ENCODE measurements around the gene SCN1A. TPM values are rescaled to one million over a fixed set of nuclear protein-coding genes. Genes with fewer than 3 reads are reported as not detected.
"Not testable (repeated sequence)": the region's sequence is repeated elsewhere in the genome, so short reads cannot be mapped to it uniquely, and the experiment has no call there.

SCN1A gene
- total RNA-seq, 2 donors from 2014 or later = not detected

DNA sequence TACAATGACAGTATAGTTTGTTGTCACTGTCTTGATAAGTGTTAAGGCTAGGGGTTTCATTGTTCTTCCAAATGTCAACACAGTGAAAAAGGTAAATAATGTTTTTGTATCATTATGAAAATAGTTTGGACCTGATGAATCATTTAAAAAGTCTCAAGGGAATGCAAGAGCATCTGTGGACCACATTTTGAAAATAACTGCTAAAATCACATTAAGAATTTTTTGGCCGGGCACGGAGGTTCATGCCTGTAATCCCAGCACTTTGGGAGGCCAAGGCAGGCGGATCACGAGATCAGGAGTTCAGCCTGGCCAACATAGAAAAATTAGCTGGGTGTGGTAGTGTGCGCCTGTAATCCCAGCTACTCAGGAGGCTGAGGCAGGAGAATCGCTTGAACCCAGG lies 10.3 kb downstream of the SCN1A start:
- Mint-ChIP-seq H3K9me3 (no peaks in the 10 kb centered on the region), H3K27ac (no peak overlapping the region), H3K36me3 (ENCODE audit: low read depth) (no peaks in the 10 kb centered on the region), H3K27me3 (peaks cover 3% of the 10 kb centered on the region), H3K4me3 (no peak overlapping the region), H3K4me1 (peaks cover 6% of the 10 kb centered on the region)
- ATAC-seq (replicated peaks) = no peak

DNA sequence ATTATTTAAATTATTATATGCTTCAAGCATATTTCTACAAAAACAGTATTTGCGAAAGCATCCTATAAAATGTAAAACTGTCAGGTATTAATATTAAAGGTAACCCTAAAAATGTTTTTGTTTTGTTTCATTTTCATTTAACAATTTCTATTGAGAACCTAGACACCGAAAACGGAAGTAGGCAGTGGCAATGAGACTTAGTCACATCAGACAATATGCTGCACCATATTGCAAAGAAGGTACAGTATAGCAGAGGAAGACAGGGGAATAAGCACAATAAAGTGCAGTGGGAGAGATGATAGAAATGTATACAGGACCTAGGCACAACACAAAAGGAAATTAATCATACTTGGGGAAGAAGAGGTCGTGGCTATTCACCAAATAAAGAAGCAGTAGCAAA lies 12.2 kb downstream of the SCN1A start:
- Mint-ChIP-seq H3K4me1 (peaks cover 6% of the 10 kb centered on the region), H3K9me3 (no peaks in the 10 kb centered on the region), H3K4me3 (no peak overlapping the region), H3K36me3 (ENCODE audit: low read depth) (no peaks in the 10 kb centered on the region), H3K27me3 (peaks cover 3% of the 10 kb centered on the region), H3K27ac (no peak overlapping the region)
- no peak for ATAC-seq (replicated peaks)

DNA sequence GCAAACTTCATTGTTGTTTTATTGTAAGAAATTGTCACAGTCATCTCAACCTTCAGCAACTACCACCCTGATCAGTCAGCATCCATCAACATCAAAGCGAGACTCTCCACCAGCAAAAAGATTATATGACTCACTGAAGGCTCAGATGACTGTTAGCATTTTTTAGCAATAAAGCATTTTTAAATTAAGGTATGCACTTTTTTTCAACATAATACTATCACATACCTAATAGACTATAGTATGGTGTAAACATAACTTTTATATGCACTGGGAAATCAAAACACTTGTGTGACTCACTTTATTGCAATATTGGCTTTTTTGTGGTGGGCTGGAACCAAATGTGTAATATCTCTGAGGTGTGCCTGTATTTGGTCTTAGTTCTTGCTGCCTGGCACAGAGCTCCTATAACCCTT lies 15.6 kb downstream of the SCN1A start:
- Mint-ChIP-seq H3K4me1 (peaks cover 6% of the 10 kb centered on the region), H3K27ac (no peak overlapping the region), H3K9me3 (no peaks in the 10 kb centered on the region), H3K4me3 (no peak overlapping the region), H3K36me3 (ENCODE audit: low read depth) (no peaks in the 10 kb centered on the region), H3K27me3 (no peaks in the 10 kb centered on the region)
- peak; percentile 92 for ATAC-seq (replicated peaks)

DNA sequence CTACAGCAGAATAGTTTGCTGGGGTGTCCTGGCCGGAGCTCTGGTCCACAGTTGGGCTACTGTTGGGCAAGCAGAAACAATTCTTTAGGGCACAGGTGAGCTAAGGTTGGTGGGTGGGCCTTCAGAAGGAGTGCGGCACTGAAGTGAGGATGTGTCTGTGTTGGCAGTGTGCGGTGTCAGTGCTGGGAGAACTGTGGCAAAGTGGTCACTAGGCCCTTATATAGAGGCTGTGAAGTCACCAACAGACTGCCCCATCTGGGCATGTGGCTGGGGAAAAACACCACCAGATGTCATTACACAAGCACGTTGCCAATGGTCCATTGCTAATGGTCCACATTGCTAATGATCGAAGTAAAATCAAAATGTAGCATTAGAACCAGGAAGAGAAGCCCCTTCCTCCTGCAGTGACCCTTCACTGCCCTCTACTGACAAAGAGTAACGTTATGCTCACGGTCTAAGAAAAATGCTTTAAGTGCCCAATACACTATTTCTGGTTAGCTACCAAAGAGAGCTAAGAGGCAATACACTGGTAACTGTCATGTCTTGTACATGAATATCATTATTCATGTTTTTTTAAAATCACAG lies 21.3 kb downstream of the SCN1A start:
- peaks cover 5% of the 10 kb centered on the region for H3K4me1 Mint-ChIP-seq
- H3K27ac Mint-ChIP-seq = no peak overlapping the region
- H3K4me3 Mint-ChIP-seq = no peak overlapping the region
- no peak for ATAC-seq (replicated peaks)
- no peaks in the 10 kb centered on the region for H3K27me3 Mint-ChIP-seq
- no peaks in the 10 kb centered on the region for H3K36me3 Mint-ChIP-seq (ENCODE audit: low read depth)
- H3K9me3 Mint-ChIP-seq = no peaks in the 10 kb centered on the region

DNA sequence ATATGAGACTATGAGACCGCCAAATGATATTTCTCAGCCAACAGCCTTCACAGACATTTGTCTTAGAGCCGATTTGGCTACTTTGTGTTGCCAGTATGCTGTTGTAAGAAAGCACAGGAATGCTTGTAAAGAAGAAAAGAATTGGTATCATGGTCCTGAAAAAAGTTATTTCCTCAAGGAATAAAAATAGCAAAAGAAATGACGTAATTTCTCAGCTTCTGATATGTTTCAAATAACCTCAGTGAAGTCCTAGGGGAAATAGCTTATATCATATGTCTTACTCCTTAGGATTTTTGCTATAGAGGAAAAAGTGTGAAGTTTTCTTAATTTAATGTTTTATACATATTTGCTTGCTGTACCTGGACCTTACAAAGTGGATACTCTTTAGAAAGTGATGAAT lies 23.0 kb downstream of the SCN1A start:
- Mint-ChIP-seq H3K36me3 (ENCODE audit: low read depth) (no peaks in the 10 kb centered on the region), H3K9me3 (no peaks in the 10 kb centered on the region), H3K4me1 (peaks cover 6% of the 10 kb centered on the region), H3K27me3 (no peaks in the 10 kb centered on the region), H3K27ac (no peak overlapping the region), H3K4me3 (no peak overlapping the region)
- no peak for ATAC-seq (replicated peaks)

DNA sequence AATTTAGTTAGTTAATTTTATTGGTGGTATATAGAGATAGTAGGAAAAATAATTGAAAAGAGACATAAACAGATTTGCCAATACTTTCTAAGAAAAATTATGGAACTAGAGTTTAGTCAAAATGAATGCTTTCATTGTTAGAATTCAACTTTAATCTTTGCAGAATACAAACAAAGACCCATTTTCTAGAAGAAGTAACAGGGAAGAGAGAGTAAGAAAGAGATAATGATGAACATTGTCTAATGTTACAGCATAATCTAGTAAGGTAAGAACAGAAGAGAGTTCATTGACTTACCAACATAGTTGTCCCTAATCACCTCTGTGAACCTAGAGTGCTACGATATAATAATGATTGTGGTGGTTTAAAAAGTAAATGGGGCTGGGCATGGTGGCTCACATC lies 23.7 kb downstream of the SCN1A start:
- no peaks in the 10 kb centered on the region for H3K27me3 Mint-ChIP-seq
- H3K4me1 Mint-ChIP-seq = peaks cover 6% of the 10 kb centered on the region
- no peaks in the 10 kb centered on the region for H3K36me3 Mint-ChIP-seq (ENCODE audit: low read depth)
- no peaks in the 10 kb centered on the region for H3K9me3 Mint-ChIP-seq
- H3K27ac Mint-ChIP-seq = no peak overlapping the region
- no peak for ATAC-seq (replicated peaks)
- no peak overlapping the region for H3K4me3 Mint-ChIP-seq

DNA sequence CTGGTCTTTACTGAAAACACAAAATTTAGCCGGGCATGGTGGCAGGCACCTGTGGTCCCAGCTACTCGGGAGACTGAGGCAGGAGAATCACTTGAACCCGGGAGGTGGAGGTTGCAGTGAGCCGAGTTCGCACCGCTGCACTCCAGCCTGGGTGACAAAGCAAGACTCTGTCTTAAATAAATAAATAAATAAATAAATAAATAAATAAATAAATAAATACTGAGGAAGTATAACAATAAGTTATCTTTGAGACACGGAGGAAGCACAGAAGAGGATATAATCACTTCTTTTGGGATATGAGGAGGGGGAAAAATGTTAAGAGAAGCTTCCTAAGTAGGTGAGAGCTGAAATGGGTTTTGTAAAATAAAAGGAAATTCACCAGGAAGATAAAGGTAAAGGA lies 24.5 kb downstream of the SCN1A start:
- not testable (repeated sequence) for H3K27me3 Mint-ChIP-seq; H3K9me3 Mint-ChIP-seq; H3K36me3 Mint-ChIP-seq (ENCODE audit: low read depth); H3K4me1 Mint-ChIP-seq; H3K27ac Mint-ChIP-seq; H3K4me3 Mint-ChIP-seq; ATAC-seq (replicated peaks)

DNA sequence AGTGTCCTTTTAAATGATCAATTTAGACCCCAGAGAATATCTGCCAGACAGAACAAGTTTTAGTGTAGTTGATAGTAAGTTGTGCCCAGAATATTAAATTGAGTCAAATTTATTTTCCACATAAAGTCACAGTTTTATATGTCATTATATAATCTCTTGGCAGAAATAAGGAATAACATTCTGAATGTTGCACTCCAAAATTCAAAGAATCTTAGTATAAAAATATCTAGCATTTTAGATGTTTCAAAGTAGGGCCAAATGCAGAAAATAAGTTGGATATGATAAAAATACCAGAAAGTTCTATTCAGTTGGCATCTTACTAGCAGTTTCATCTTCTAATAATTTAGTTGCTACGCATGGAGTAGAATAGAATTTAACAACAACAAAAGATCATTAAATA lies 33.5 kb downstream of the SCN1A start:
- Mint-ChIP-seq H3K27me3 (peaks cover 13% of the 10 kb centered on the region), H3K27ac (no peak overlapping the region), H3K4me1 (no peaks in the 10 kb centered on the region), H3K36me3 (ENCODE audit: low read depth) (no peaks in the 10 kb centered on the region), H3K9me3 (no peaks in the 10 kb centered on the region), H3K4me3 (no peak overlapping the region)
- no peak for ATAC-seq (replicated peaks)

DNA sequence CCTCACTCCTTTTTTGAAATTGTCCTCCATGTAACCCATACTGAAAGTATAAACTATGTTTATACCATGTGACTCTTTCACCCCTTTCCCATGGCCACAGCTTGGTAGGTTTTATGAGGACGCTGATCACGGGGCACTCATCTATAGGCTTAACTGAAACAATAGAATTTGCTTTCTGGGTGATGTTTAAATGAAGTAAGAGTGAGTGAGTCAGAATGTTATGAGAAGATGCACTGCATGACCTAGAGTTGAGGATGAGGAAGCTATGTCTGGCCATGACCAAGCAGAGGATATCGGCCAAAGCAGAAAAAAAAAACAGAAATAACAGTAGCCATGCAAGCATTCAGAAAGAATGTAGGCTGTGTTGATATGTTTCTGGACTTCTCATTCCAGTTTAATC lies 34.9 kb downstream of the SCN1A start:
- Mint-ChIP-seq H3K36me3 (ENCODE audit: low read depth) (no peaks in the 10 kb centered on the region), H3K27ac (no peak overlapping the region), H3K9me3 (no peaks in the 10 kb centered on the region), H3K27me3 (peaks cover 10% of the 10 kb centered on the region), H3K4me3 (no peak overlapping the region), H3K4me1 (no peaks in the 10 kb centered on the region)
- no peak for ATAC-seq (replicated peaks)

DNA sequence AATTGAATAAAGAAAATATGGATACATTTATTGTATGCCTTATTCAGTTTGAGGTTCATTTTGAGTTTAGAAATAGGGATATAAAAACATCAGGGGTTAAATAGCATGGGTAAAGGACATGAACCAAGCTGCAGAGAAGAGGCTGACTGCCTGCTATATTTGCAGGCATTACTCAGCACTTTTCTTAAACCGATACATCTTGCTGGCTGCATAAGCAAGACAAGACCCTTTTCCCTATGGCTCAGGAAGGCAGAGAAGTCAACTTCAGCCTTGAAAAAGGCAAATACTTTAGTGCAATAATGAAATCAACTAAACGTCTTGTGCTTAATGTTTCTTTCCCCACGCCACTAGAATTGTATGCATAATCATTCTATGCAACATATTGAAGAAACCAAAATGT lies 36.4 kb downstream of the SCN1A start:
- no peaks in the 10 kb centered on the region for H3K36me3 Mint-ChIP-seq (ENCODE audit: low read depth)
- peaks cover 12% of the 10 kb centered on the region for H3K27me3 Mint-ChIP-seq
- no peak for ATAC-seq (replicated peaks)

DNA sequence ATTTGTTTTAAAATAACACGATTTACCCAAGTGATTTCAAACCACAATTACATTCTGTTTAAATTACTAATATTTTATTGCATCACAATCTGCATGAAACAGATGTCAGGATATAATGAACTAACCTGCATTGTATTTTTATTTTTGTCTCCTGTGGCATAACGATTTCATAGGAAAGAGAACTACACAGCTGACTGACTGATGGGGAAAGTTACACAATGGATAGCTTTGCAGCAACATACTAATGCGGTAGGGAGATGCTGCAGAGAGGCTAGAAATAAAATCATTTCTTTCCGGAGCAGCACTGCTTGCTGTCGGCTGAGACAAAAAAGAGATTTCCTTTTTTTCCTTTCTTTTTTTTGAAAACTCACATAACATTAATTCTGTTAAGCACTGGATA lies 36.9 kb downstream of the SCN1A start:
- Mint-ChIP-seq H3K9me3 (no peaks in the 10 kb centered on the region), H3K4me1 (no peaks in the 10 kb centered on the region), H3K4me3 (no peak overlapping the region), H3K27ac (no peak overlapping the region), H3K27me3 (peaks cover 13% of the 10 kb centered on the region), H3K36me3 (ENCODE audit: low read depth) (no peaks in the 10 kb centered on the region)
- no peak for ATAC-seq (replicated peaks)

More for the DNA sequence above, 36.4 kb downstream of the SCN1A start:
- H3K4me1 Mint-ChIP-seq = no peaks in the 10 kb centered on the region
- no peak overlapping the region for H3K27ac Mint-ChIP-seq
- no peak overlapping the region for H3K4me3 Mint-ChIP-seq
- no peaks in the 10 kb centered on the region for H3K9me3 Mint-ChIP-seq

DNA sequence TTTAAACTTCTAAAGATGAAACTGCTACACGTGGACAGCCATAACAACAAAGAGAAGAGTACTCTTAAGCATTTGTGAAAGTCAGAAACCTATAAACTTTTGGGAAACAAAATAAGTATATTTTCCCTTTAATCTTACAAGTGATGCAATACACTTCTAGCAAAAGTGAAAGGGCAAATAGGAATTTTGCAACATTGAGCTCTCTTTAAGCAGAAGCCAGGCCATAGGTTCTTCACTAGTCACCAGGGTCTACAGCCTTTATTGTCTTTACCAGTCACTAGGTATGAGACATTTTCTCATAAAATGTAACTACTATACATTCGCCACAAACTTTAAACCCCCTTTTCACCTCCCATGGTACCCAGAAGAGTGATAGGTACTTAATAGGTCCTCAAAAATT lies 37.5 kb downstream of the SCN1A start:
- H3K27me3 Mint-ChIP-seq = peaks cover 13% of the 10 kb centered on the region
- H3K4me3 Mint-ChIP-seq = no peak overlapping the region
- H3K36me3 Mint-ChIP-seq (ENCODE audit: low read depth) = no peaks in the 10 kb centered on the region
- H3K27ac Mint-ChIP-seq = no peak overlapping the region
- no peak for ATAC-seq (replicated peaks)
- no peaks in the 10 kb centered on the region for H3K9me3 Mint-ChIP-seq
- no peaks in the 10 kb centered on the region for H3K4me1 Mint-ChIP-seq

DNA sequence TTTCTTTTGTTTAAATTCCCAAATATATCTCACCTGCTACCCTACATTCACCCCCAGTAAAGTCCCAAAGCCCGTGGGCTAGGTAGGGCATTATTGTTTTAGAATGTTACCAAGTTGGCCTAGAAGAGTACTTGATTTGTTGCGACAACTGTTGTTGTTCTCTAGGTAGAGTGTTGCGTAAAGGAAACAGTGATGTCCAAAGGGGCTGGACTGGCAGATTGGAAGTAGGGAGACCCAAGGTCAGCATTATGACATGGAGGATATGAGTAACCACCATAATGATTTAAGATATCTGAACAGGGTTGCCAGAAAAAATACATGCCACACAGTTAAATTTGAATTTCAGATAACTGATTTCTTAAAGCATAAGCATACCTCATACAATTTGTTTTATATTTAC lies 39.2 kb downstream of the SCN1A start:
- H3K9me3 Mint-ChIP-seq = no peaks in the 10 kb centered on the region
- H3K27me3 Mint-ChIP-seq = peaks cover 11% of the 10 kb centered on the region
- no peak for ATAC-seq (replicated peaks)

DNA sequence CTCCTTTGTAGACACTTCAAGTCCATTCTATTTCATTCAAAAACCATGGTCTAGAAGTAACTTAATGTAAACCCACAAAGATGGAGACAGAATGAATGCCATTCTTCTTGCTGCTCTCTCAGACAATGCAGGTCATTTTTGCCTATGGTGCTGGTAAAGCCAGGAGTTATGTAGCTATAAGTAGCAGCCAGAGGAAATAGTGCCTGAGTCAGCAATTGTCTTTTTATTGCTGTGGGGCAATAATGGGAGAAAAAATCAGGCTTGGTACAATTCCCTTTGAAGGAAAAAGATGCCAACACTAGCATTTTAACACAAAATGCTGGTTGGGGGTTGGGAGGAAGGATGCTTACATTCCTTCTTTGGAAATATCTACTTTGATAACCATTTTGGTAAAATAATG lies 43.5 kb downstream of the SCN1A start:
- peaks cover 8% of the 10 kb centered on the region for H3K27me3 Mint-ChIP-seq
- H3K4me3 Mint-ChIP-seq = no peak overlapping the region
- H3K9me3 Mint-ChIP-seq = no peaks in the 10 kb centered on the region
- no peak overlapping the region for H3K27ac Mint-ChIP-seq
- no peak for ATAC-seq (replicated peaks)
- no peaks in the 10 kb centered on the region for H3K36me3 Mint-ChIP-seq (ENCODE audit: low read depth)
- no peaks in the 10 kb centered on the region for H3K4me1 Mint-ChIP-seq

More for the DNA sequence above, 39.2 kb downstream of the SCN1A start:
- Mint-ChIP-seq H3K4me3 (no peak overlapping the region), H3K4me1 (no peaks in the 10 kb centered on the region), H3K27ac (no peak overlapping the region), H3K36me3 (ENCODE audit: low read depth) (no peaks in the 10 kb centered on the region)

DNA sequence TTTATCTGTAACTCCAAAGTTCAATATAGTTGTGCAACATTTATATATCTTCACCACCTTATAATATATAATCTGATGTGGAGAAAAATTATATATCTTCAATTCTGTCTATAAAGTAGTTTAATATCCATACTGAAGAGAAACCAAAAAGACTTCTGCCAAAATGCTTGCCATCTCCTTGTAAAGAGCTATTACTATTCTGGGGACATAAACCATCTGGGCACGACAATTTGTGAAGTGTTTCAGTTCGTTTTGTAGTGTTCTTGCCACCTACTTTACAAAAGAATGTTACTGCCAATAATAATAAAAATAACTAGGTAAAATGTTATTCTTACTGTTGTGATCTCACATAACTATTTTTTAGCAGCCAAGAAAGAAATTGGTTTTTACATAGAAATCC lies 45.1 kb downstream of the SCN1A start:
- Mint-ChIP-seq H3K4me3 (no peak overlapping the region), H3K9me3 (no peaks in the 10 kb centered on the region), H3K36me3 (ENCODE audit: low read depth) (no peaks in the 10 kb centered on the region), H3K4me1 (no peaks in the 10 kb centered on the region), H3K27ac (no peak overlapping the region), H3K27me3 (peaks cover 10% of the 10 kb centered on the region)
- no peak for ATAC-seq (replicated peaks)

DNA sequence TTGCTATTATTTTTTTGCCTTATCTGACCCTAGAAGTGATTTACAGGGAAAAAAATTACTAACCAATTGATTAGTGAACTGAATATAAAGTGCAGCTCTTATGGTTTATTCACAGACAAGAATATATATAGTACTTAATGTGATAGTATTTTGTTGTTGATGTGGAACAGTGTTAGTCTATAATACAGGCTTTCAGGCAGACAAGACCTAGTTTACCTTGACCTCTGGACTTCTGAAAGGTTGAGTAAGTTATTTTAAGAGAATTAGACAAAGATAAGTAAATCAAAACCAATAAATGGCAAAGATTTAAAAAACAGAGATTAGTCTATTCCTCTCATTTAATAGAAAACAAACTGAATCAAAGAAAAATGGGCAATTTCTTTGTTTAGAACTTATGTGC lies 46.0 kb downstream of the SCN1A start:
- H3K27me3 Mint-ChIP-seq = peaks cover 10% of the 10 kb centered on the region
- H3K27ac Mint-ChIP-seq = no peak overlapping the region
- no peaks in the 10 kb centered on the region for H3K9me3 Mint-ChIP-seq
- H3K36me3 Mint-ChIP-seq (ENCODE audit: low read depth) = no peaks in the 10 kb centered on the region
- ATAC-seq (replicated peaks) = no peak
- H3K4me1 Mint-ChIP-seq = no peaks in the 10 kb centered on the region
- no peak overlapping the region for H3K4me3 Mint-ChIP-seq
